ENCODE measurements around the gene ZKSCAN1.

Gene ZKSCAN1

GRCh38 chr7:99996755-99997544 lies 18.4 kb upstream of the ZKSCAN1 start:
- no peak for TF ChIP-seq CTCF (IDR thresholded peaks at IDR 0.05; ENCODE audit: poor library complexity, severe bottlenecking)
- Histone ChIP-seq H3K4me3 (ENCODE audit: severe bottlenecking) (no peak overlapping the region), H3K27ac (ENCODE audit: poor library complexity, severe bottlenecking) (no peak overlapping the region)

GRCh38 chr7:99997545-99998137 lies 17.8 kb upstream of the ZKSCAN1 start:
- no peak overlapping the region for H3K4me3 ChIP-seq (ENCODE audit: severe bottlenecking)
- peak; percentile 36 for DNase-seq (ENCODE audit: low spot score)

More at GRCh38 chr7:99996755-99997544, 18.4 kb upstream of the ZKSCAN1 start:
- Histone ChIP-seq H3K36me3 (ENCODE audit: low read depth) (no peaks in the 10 kb centered on the region), H3K9me3 (ENCODE audit: severe bottlenecking) (no peaks in the 10 kb centered on the region), H3K27me3 (ENCODE audit: insufficient read depth, poor library complexity, severe bottlenecking) (no peaks in the 10 kb centered on the region), H3K4me1 (ENCODE audit: insufficient read depth, poor library complexity, severe bottlenecking) (no peaks in the 10 kb centered on the region)
- ATAC-seq (ENCODE audit: low read depth) (no peak), DNase-seq (ENCODE audit: low spot score) (peak; percentile 16)

GRCh38 chr7:100000239-100000638 lies 15.2 kb upstream of the ZKSCAN1 start:
- no peak overlapping the region for H3K4me3 ChIP-seq (ENCODE audit: severe bottlenecking)
- no peak for ATAC-seq (ENCODE audit: low read depth)

More at GRCh38 chr7:99997545-99998137, 17.8 kb upstream of the ZKSCAN1 start:
- no peaks in the 10 kb centered on the region for H3K9me3 ChIP-seq (ENCODE audit: severe bottlenecking)
- H3K27me3 ChIP-seq (ENCODE audit: insufficient read depth, poor library complexity, severe bottlenecking): no peaks in the 10 kb centered on the region
- no peak for TF ChIP-seq CTCF (IDR thresholded peaks at IDR 0.05; ENCODE audit: poor library complexity, severe bottlenecking)
- H3K4me1 ChIP-seq (ENCODE audit: insufficient read depth, poor library complexity, severe bottlenecking): no peaks in the 10 kb centered on the region
- no peak overlapping the region for H3K27ac ChIP-seq (ENCODE audit: poor library complexity, severe bottlenecking)
- no peaks in the 10 kb centered on the region for H3K36me3 ChIP-seq (ENCODE audit: low read depth)
- no peak for ATAC-seq (ENCODE audit: low read depth)

GRCh38 chr7:100003711-100004661 lies 11.4 kb upstream of the ZKSCAN1 start:
- H3K9me3 ChIP-seq (ENCODE audit: severe bottlenecking): no peaks in the 10 kb centered on the region
- DNase-seq (ENCODE audit: low spot score) (no peak), ATAC-seq (ENCODE audit: low read depth) (no peak)
- TF ChIP-seq CTCF (IDR thresholded peaks at IDR 0.05; ENCODE audit: poor library complexity, severe bottlenecking): no peak
- no peak overlapping the region for H3K27ac ChIP-seq (ENCODE audit: poor library complexity, severe bottlenecking)
- H3K27me3 ChIP-seq (ENCODE audit: insufficient read depth, poor library complexity, severe bottlenecking): no peaks in the 10 kb centered on the region
- no peak overlapping the region for H3K4me3 ChIP-seq (ENCODE audit: severe bottlenecking)
- H3K36me3 ChIP-seq (ENCODE audit: low read depth): no peaks in the 10 kb centered on the region
- H3K4me1 ChIP-seq (ENCODE audit: insufficient read depth, poor library complexity, severe bottlenecking): no peaks in the 10 kb centered on the region

More at GRCh38 chr7:100000239-100000638, 15.2 kb upstream of the ZKSCAN1 start:
- Histone ChIP-seq H3K9me3 (ENCODE audit: severe bottlenecking) (no peaks in the 10 kb centered on the region), H3K27me3 (ENCODE audit: insufficient read depth, poor library complexity, severe bottlenecking) (no peaks in the 10 kb centered on the region), H3K4me1 (ENCODE audit: insufficient read depth, poor library complexity, severe bottlenecking) (no peaks in the 10 kb centered on the region), H3K27ac (ENCODE audit: poor library complexity, severe bottlenecking) (no peak overlapping the region), H3K36me3 (ENCODE audit: low read depth) (no peaks in the 10 kb centered on the region)
- DNase-seq (ENCODE audit: low spot score): peak; percentile 18
- no peak for TF ChIP-seq CTCF (IDR thresholded peaks at IDR 0.05; ENCODE audit: poor library complexity, severe bottlenecking)

All from RWPE2 (cell line).